HG02938 (cell line): ENCODE results near the gene REEP2.

Experiments used
- ATAC-seq: cut with Tn5 transposase; IDR thresholded peaks from one replicate; pipeline ENCODE4 v1.9.1; 2021; ENCODE audit warnings: mild to moderate bottlenecking, moderate library complexity; ENCODE audit not compliant: unreplicated experiment

REEP2 gene

DNA sequence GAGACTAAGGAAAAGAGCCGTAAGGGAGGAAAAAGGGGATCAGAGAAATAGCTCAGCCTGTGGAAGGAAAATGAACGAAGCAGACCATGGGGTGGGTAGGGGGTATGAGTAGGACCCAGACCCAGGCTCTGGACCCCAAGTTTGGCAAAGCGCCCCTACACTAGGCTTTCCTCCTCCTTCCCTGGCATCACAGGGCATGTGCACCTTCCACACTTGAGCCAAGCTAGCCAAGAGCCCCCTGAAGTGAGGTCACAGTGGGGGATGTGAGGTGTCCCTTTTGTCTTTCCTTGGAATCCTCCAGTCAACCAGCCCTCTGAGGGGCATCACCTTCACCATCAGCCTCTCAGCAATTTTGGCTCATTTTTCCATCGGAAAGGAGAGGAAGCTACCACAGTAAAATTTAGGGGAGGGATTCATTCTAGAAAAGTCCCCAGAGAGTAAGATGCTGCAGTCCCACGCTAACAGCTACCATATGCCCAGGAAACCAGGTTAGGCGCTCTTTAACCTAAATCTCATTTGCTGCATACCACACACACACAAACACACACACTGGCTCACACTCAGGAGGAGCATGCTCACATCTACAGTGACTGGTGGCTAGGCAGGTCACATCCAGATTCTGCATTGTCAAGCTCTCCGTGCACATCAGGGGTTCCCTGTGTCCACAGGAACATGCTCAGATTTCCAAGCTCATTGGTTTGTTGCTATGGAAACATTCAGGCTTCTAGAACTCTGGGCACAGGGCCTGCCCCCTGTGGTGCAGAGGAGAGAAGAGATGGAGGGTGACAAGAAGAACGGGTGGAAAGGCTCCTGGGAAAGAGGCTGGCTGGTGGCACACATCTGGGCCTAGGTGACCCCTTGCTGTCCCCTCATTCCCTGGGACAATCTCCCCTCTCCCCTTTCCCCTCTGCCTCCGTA is 9.9 kb downstream of the REEP2 start:
- ATAC-seq = no peak

DNA sequence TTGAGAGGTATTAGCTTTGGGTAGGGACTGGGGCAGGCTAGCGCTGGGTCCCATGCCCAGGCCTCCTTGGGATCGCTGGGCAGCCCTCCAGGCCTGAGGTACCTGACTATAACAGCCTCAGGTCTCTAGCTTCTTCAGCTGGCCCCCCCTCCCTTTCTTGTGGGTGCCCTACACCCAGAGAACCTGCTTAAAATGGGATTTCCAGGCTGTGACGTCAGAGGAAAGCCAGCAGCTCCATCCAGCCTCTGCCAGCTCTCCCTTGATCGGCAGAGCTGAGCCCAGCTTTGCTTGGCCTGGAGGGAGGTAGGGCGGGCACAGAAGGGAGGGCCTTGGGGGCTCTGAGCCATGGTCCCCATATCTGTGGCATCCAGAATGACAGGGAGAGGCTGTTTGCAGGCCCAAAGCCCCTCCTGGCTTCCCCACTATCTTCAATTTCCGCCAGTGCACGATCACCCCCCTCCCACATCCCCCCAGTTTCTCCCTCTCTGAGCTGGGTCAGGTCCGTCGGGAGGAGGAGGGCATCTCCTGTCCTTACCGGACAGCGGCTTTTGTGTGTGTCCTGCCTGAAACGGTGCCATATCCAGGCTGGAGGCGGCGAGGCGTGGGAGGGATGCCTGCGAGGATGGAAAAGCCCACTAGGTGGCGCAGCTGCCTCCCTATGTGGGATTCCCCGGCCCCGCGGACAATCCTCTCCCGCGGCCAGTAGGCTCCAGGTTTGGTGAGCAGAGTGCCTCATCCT is 10.8 kb downstream of the REEP2 start:
- no peak for ATAC-seq

DNA sequence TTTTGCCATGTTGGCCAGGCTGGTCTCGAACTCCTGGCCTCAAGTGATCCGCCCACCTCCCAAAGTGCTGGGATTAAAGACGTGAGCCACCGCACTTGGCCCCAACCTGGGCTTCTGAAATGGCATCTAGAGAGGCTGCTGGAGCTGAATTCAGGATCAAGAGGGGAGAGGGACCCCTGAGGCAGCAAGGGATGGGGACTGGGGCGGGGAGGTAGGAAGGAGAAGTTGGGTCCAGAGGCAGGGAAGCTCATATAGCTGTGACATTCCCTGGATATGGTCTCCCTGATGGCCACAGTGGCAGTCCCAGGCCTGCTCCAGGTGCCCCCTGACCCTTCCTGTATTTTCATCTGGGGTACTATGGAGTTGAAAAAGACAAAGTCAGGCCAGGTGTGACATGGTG is 12.1 kb downstream of the REEP2 start:
- no peak for ATAC-seq

DNA sequence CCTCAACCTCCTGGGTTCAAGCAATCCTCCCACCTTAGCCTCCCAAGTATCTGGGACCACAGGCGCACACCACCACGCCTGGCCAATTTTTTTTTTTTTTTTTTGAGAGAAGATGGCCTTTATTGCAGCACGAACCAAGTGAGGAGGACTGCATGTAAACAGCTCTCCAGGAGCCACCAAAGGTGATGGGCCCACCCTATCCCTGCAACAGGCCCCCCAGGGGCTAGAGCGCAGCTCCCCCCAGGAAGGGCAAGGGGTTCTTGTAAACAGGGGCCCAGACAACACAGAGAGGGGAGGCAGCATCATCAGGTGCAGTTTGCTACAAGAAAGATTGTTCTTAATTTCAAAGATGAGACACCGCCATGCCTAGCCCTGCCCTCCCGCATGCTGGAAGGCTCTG is 13.9 kb downstream of the REEP2 start:
- no peak for ATAC-seq

DNA sequence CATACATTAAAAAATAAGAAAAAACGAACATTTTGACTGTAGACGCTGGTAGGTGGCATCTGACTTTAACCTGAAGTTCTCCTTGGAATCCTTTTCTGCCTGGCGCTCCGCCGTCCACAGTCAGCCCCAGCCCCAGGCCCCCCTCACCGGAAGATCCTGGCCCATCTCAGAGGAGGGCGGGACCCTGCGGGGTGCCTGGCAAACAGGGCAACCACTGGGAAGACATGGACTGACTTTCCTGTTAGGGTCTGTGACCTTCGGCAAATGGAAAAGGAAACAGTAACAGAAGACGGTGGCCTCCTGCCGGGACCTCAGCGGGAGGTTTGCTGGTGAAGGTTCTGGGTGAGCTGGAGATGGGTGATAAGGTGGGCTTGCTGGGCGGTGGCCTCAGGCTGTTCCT is 14.7 kb downstream of the REEP2 start:
- ATAC-seq = no peak

DNA sequence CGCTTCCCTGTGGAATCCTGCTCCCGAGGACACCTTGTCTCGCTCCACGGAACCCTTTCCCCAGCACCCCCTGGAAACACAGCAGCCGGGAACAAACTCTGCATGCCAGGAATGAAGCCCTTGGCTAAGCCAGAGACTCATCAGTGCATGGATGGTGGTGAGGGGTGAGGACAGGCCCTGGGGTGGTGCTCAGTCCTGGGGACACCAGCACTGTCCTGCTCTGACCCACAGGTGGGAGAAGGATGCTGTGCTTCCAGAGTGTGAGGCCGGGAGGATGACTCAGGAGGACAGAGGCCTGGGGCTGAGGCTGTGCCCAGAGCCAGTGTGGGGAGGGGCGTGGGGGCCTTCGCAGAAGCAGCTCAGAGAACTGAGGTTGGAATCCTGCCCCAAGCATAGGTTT is 15.3 kb downstream of the REEP2 start:
- no peak for ATAC-seq

DNA sequence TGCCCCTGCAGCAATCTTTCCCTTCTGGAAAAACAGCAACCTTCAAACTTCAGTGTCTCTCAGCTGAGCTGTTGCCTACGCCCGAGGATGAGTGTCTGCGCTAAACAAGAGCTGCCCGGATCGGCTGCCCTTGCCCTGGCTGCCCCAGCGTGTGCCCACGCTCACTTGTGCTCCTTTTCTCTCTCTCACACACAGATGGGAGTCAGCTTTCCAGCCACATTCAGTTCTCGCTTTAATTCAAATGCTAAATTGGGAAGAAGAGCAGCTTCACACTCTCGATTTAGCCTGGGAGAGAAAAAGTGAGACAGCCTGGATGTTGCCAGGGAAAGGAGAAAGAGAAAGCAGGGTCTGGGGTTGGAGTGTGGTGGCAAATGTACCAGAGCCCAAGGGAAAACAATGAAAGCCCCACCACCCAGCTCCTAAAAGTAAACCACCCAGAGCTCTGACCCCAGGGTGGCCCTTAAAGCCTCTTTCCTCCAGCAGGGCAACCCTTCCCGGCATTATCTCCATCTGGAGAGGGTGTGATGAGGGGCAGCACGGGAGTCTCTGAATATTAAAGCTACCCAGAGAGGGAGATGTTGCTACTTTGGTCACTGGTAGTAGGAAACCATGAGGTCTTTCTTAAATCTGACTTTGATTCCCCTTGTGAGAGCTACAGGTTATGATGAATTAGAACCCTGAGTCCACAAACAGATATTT is 16.5 kb downstream of the REEP2 start:
- ATAC-seq = no peak

DNA sequence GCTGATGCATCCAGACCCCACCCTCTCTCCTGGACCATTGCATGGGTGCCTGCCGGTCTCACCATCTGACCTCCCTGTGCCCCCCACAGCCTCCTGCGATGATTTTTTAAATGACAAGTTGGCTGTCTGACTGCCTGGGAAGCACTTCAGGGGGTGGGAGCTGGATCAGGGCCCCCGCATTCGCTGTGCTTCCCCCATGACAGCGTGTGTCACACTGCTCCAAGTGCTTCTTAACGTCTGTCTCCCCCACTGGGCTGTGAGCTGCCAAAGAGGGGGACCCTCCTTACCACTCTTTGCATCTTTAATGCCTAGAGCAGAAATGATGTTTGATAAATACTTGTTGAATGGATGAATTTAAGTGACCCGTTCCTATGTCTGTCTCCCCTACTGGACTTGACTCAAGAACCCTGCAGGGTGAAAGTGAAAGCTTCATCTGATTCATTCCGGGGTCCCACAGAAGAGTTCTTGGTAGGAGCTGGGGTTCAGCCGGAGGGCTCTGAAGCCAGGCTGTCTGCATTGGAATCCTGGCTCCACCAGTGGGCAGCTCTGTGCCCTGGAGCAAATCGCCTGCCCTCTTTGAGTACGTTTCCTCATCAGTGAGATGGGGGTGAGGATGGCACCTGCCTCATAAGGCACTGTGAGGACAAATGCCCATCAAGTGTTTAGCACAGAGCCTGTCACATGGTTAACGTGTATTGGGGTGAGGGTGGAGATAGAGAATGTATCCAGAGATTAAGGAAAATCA is 18.8 kb downstream of the REEP2 start:
- no peak for ATAC-seq

DNA sequence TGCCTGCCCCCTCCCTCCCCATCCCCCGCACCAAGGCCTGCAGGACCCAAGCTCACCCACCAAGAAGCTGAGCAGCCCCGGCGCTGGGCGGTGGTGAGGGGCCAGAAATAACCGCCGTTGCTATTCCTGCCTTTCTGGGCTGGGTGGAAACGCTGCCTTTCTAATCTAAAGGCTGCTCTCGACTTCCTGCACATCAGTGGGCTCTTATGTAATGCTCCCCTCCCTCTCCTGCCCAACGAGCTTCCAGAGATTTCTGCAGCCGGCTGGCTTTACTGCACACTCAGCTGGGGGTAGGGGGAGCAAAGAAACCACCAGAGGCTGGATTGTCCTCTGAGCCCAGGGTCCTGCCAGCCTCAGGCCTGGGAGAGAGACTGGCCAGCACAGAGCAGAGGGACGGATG is 19.5 kb downstream of the REEP2 start:
- ATAC-seq = no peak

DNA sequence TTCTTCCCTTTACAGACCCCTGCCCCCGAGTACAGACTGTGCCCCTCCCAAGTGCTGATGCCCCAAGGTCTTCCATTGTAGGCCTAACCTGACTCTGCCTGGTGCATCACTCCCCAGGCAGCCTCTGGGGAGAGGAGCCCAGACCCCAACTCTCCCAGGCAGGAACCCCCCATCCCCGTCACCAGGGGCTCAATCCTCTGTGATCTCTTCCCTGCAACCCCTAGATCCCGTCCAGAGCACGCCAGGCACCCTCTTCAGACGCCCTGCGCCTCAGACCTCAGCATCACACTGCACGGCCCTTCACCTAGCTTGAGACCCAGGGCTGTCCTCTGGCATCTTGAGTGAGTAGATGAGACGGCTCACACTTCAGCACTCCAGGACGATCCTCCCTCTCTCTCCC is 20.0 kb downstream of the REEP2 start:
- no peak for ATAC-seq

DNA sequence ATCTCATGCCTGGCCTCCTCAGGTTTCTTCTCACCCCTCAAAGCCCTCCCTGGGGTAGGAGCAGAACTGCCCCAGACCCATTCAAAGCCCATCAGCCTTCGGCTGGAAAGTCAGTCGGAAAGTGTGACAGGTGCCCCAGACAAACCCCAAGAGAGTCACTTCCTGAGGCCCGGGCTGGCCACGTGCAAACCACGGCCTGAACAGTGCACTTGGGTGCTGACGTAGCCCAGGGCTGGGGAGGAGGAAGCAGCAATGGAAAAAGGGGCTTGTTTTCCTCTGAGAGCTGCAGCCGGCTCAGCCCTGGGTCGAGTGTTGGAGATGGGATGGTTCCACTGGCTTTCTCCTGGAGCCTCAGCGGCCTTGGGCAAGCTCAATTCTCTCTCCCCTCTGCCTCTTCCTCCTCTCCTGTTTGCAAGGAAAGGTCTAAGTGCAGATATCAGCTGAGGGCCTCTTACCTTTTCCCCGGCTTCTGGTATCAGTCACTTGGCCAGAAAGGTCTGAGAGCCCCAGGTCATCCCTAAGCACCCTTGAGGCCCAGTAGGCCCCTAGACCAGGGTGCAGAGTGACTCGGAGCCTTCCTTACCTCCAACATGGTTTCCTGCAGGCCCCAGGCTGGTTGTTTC is 20.6 kb downstream of the REEP2 start:
- peak; percentile 36 for ATAC-seq

DNA sequence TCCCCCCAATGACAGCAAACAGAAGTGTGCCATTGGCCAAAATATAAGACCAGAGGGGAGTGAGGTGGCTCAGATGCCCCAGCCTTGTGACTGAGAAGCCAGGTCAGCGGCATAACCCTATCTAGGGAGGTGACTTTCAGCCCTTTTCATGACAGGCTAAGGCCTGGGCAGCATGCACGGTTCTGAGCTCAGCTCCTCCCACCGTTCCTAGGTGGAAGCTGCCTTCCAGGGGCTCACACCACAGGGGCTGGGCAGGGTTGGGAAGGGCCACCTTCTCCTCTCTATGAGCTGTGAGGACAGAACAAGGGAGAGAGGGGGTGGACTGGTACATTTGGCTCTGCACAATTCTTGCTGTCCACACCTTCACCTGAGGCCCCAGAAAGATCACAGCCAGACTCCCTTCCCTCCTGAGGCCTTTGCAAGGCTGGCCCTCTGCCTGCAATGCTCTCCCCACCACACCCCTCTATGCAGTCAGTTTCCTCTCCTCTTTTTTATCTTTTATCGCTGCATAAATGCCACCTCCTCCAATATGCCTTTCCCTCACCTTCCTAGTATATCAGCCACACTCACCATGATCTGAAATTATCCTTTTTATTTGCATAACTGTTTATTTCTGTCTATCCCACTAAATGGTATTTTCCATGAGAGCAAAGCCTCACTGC is 21.3 kb downstream of the REEP2 start:
- no peak for ATAC-seq

DNA sequence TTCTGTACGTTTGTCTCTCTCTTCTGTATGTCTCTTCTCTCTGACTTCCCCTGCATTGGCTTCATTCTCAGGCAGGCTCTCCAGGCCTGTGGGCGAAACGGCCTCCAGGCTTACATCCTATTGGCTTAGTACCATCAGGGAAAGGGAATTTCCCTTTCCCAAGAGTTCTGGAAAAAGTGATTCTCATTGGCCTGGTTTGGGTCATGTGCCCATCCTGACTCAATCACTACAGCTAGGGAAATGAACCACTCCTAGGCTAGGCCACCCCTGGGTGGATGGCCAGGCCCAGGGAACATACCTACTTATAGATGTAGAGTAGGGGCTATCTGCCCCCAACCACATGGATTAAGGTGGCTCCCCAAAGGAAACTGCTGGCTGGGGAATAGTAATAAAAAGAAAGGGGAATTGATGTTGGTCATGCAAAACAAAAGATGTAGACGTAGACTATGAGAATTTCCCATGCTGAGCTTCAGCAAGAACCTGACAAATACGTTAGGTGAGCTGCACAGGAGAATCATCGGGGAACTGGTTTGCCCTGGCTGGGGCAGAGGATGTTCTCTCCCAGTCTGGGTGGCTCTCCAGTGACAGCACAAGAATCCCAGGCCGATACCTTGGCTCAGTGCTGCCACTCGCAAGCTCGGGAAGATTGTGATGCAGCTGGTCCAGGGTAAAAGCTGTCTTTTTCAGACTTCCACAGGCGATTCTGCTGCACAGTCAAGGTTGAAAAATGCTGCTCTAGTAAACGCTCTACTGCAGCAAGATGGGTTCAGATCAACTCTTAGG is 22.7 kb downstream of the REEP2 start:
- ATAC-seq = no peak

DNA sequence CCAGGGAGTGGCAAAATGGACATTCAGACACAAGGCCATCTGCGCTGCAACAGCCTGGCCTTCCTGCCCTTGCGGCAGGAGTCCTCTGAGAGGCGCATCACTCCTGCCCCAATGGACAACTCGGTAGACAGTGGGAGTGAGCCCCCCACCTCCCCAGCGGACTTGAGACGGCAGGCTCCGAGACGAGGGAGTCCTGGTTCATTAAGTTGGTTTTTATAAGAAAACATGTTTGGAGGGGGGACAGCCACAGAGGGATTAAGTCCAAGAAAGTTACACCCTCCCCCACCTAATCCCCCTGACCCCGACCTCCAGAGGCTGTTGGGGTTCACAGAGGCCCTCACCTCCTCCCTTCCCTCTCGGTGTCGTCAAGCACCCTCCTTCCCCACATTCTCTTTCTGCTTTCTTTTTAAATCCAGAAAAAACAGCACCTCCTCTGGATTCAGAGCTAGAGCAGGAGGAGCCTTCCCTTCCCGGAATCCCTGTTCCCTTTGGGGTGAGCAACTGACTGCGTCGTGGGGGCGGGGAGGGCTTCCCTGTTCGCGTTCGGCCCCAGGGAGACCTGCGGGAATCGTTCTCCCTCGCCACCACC is 24.7 kb downstream of the REEP2 start:
- no peak for ATAC-seq

DNA sequence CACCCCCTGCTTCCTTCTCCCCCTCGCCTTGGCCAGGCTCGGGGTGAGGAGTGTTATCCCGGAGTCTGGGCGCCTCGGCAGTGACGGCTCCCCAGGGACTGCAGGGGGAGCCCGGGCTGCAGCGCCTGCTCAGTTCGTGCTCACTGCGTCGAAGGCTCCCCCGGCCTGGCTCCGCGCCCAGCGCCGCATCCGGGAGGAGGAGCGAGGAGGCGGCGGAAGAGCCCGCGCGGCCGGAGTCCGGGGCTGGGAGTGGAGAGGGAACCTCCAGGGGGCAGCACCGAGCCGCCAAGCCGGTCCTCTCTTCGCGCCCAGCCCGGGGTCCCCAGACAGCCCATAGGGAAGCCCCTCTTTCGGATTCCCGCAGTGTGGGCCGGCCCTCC is 25.1 kb downstream of the REEP2 start:
- ATAC-seq = peak; percentile 38

DNA sequence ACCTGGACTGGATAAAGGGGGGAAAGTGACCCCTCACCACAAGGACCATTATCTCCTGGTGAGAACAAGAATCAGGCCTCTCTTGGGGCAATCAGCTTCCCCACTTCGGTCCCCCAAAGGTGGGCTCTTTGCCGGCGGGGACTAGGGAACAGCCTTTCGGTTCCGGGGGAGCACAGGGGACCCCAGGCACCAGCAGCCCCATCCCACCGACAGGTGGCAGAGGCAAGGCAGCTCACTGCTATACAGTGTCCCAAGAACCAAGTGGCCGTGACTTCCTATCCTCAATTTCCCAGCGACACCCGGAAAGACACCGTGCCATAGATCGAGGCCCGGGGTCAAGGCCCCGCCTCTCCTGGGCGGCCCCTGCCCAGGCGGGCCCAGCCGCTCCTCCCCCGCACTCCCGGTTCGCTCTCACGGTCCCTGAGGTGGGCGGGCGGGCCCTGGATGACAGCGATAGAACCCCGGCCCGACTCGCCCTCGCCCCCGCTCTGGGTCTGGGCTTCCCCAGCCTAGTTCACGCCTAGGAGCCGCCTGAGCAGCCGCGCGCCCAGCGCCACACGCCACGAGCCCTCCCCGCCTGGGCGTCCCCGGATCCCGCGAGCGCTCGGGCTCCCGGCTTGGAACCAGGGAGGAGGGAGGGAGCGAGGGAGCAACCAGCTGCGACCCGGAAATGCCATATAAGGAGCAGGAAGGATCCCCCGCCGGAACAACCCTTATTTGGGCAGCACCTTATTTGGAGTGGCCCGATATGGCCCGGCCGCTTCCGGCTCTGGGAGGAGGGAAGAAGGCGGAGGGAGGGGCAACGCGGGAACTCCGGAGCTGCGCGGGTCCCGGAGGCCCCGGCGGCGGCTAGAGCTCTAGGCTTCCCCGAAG is 25.8 kb downstream of the REEP2 start:
- ATAC-seq = peak; percentile 74

DNA sequence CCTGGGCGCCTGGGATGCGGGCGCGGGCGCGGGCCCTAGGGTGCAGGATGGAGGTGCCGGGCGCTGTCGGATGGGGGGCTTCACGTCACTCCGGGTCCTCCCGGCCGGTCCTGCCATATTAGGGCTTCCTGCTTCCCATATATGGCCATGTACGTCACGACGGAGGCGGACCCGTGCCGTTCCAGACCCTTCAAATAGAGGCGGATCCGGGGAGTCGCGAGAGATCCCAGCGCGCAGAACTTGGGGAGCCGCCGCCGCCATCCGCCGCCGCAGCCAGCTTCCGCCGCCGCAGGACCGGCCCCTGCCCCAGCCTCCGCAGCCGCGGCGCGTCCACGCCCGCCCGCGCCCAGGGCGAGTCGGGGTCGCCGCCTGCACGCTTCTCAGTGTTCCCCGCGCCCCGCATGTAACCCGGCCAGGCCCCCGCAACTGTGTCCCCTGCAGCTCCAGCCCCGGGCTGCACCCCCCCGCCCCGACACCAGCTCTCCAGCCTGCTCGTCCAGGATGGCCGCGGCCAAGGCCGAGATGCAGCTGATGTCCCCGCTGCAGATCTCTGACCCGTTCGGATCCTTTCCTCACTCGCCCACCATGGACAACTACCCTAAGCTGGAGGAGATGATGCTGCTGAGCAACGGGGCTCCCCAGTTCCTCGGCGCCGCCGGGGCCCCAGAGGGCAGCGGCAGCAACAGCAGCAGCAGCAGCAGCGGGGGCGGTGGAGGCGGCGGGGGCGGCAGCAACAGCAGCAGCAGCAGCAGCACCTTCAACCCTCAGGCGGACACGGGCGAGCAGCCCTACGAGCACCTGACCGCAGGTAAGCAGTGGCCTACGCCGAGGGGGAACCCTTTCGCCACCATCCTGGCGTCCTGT is 26.6 kb downstream of the REEP2 start, which contains the start of gene EGR1:
Gene EGR1, plus strand, starts transcription at position 219 of the 864 bp plus-strand sequence. Its CDS starts 283 bp downstream, at position 502.
- ATAC-seq = peak; percentile 61
